Activated T-helper 1 cell treated with anti-CD3 and anti-CD28 coated beads, Interleukin-12 subunit alpha, Interleukin-12 subunit beta, Interleukin-2, Interleukin-4 antibody, amounts not matched to agents 30 ng/mL and 10 ng/mL and 1 ng/mL, durations not matched to agents 14 hours and 24 hours and 36 hours (primary cell): Measurements from ENCODE around the gene PEAK3. TPM values are rescaled to one million over a fixed set of nuclear protein-coding genes. Genes with fewer than 3 reads are reported as not detected.

Experiments
- DNase-seq: peaks from one replicate; pipeline ENCODE4 v3.0.0; 2021; ENCODE audit warnings: low spot score
- H3K27ac Mint-ChIP-seq: one replicate; pipeline ENCODE4 v1.8.0; 2021; ENCODE audit warnings: mild to moderate bottlenecking, mixed read lengths
- H3K27me3 Mint-ChIP-seq: one replicate; pipeline ENCODE4 v1.8.0; 2022; ENCODE audit warnings: mild to moderate bottlenecking, moderate library complexity, mixed read lengths; ENCODE audit not compliant: insufficient read depth
- H3K36me3 Mint-ChIP-seq: one replicate; pipeline ENCODE4 v1.8.0; 2021; ENCODE audit warnings: low read depth, mixed read lengths
- H3K4me1 Mint-ChIP-seq: one replicate; pipeline ENCODE4 v1.8.0; 2021; ENCODE audit warnings: low read depth, mixed read lengths
- H3K4me3 Mint-ChIP-seq: one replicate; pipeline ENCODE4 v1.8.0; 2021; ENCODE audit warnings: mild to moderate bottlenecking, moderate library complexity, mixed read lengths
- H3K9me3 Mint-ChIP-seq: one replicate; pipeline ENCODE4 v1.8.0; 2021; ENCODE audit warnings: mixed read lengths
- intact Hi-C: fragments of 100-400 bp; cut with micrococcal nuclease; formaldehyde crosslinking; loops from one replicate; pipeline ENCODE4 v1.15.1; 2024
- total RNA-seq: library from RNA; stranded (reverse); gene quantifications from 2 replicates; pipeline ENCODE4 v1.2.3, GENCODE V29; 2022

PEAK3 gene
- total RNA-seq, 1 donor from 2014 or later, result 0.16 TPM

DNA sequence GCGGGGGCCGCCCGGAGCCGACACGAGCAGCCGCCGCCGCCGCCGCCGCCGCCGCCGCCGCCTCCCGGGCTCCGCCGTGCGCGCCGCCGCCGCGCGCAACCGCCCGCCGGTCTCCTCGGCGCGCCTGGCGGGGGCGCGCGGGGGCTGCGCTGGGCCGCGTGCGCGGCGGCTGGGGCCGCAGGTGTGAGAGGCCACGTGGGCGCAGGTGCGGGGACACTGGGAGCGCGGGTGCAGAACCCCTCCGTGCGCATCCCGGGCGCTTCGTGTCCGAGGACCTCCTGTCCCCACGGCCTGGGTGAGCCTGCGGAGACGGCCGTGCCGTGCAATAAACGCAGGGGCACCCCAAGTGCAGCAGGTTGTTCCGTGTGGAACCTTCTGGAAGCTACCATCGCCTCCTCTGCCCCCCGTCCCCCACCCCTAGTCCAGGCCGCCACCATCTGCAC is 26.2 kb upstream of the PEAK3 start, which contains the start of gene LINGO3:
Gene LINGO3, minus strand, starts transcription at position 41 of the 443 bp plus-strand sequence. CDS start 16,378 bp downstream, outside the sequence.
- no peak for DNase-seq

DNA sequence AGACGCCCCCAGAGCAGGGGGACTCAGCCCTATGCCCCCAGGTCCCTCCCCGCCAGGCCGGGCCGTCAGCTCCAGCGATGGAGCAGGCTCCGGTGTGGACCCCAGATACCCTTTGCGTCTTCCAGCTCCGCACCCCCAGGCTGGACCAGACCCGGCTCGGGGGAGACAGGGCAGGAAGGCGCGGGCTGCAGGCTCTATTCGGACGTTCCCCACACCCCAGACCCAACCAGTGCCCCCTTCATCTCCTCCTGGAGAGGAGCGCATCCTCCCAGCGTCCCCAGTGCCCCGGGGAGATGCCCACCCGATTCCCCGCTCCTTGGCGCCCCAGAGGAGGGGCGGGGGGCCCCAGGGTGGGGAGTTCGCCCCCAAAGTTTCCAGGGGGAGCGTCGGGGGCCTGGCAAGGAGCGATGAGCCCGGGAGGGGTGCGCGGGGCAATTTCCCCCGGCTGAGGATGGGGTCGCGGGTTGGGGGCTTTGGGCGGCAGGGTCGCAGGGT is 25.6 kb upstream of the PEAK3 start:
- Mint-ChIP-seq H3K4me3 (no peak overlapping the region), H3K36me3 (peaks cover 2% of the 10 kb centered on the region), H3K27me3 (peaks cover 64% of the 10 kb centered on the region), H3K4me1 (no peaks in the 10 kb centered on the region), H3K9me3 (no peaks in the 10 kb centered on the region), H3K27ac (no peak overlapping the region)
- intact Hi-C loops, result no loop called here
- no peak for DNase-seq

More for the DNA sequence above, 26.2 kb upstream of the PEAK3 start, which contains the start of gene LINGO3:
- Mint-ChIP-seq H3K9me3 (no peaks in the 10 kb centered on the region), H3K4me3 (peak within 1 kb of the TSS; percentile 60), H3K27ac (peak within 1 kb of the TSS; percentile 55), H3K36me3 (peaks cover 2% of the 10 kb centered on the region), H3K27me3 (peaks cover 59% of the 10 kb centered on the region), H3K4me1 (no peaks in the 10 kb centered on the region)
- intact Hi-C loops, result no loop called here

DNA sequence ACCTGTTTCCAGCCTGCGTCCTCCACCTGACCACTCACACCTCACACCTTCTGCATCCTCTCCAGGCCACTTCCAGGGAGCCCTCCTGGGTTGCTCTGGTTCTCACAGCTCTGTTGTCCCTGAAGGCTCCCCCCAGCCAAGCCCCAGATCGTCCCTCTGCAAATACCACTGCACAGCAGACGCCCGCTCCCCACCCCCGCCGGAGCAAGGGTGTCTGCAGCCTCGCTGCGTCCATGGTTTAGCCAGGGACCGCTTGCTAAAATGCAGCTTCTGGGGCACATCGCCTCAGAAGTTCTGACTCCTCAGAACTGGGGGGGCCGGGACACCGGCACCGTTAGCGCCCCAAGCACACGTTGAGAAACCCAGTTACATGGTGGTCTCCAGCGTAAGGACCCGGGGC is 25.0 kb upstream of the PEAK3 start:
- Mint-ChIP-seq H3K27me3 (peaks cover 63% of the 10 kb centered on the region), H3K27ac (no peak overlapping the region)

DNA sequence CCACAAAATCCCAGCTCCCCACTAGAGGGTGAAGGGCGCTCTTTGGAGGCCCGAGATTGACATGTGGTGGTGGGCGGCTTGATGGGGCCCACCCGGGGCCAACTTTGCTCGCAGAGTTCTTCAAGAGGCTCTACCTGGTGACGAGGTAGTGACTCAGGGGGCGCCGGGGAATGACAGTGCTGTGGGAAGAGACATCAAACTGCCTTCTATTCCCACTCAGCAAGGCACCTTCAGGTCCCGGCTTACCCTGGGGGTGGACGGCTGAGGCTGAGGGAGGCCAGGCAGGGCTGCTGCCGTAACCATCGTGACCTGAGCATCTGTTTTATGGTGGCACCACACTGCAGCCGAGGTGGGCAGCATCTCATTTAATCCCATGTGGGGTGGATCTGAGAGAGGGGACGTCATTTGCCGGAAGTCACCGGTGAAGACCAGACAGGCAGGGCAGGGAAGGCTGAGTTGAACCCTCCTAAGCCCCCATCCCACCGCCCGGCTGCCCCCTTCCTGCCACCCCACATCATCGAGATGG is 24.4 kb upstream of the PEAK3 start:
- intact Hi-C loops, result no loop called here
- Mint-ChIP-seq H3K36me3 (peaks cover 2% of the 10 kb centered on the region), H3K27ac (no peak overlapping the region), H3K9me3 (no peaks in the 10 kb centered on the region), H3K4me3 (no peak overlapping the region), H3K4me1 (no peaks in the 10 kb centered on the region), H3K27me3 (peaks cover 63% of the 10 kb centered on the region)
- no peak for DNase-seq

More for the DNA sequence above, 25.0 kb upstream of the PEAK3 start:
- Mint-ChIP-seq H3K9me3 (no peaks in the 10 kb centered on the region), H3K4me1 (no peaks in the 10 kb centered on the region), H3K4me3 (no peak overlapping the region), H3K36me3 (peaks cover 2% of the 10 kb centered on the region)
- DNase-seq, result no peak
- intact Hi-C loops, result no loop called here

DNA sequence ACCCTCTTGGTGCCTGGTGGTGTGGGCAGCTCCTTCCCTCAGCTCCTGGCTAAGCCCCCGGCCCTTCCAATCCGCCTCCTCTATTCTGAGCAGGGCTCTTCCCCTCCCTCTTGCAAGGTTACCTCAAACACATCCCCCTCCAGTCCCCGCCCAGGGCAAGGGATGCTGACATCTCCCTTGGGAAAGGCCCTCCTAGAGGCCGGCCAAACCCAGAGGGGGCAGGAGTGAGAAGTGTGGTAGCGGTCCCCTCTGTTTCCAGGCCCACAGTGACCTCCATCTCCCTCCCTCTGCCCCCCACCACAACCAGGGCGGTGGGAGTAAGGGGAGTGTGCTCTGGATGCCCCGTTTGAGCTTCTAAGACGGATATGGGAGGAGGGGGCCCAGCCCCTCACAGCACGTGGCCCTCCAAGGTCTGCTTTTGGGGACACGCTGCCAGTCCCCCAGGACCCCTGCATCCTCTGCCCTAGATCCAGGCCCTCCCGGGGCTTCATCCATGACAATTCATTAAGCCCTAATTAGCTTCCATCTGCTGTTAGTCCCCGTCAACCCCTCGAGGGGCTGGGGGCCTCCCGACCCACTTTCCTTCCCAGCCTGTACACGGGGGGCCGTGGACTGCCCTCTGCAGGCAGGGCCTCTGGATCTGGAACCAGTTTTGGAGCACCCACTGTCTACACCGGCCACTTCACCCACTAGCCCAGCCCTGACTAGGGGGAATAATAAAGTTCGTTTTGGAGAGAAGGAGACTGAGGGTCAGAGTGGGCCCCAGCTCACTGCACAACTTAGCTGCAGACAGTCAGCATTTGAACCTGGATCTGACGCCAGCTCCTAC is 23.7 kb upstream of the PEAK3 start:
- Mint-ChIP-seq H3K4me3 (no peak overlapping the region), H3K4me1 (no peaks in the 10 kb centered on the region), H3K36me3 (peaks cover 2% of the 10 kb centered on the region), H3K9me3 (no peaks in the 10 kb centered on the region), H3K27me3 (peaks cover 63% of the 10 kb centered on the region), H3K27ac (no peak overlapping the region)
- no peak for DNase-seq
- intact Hi-C loops, result no loop called here

DNA sequence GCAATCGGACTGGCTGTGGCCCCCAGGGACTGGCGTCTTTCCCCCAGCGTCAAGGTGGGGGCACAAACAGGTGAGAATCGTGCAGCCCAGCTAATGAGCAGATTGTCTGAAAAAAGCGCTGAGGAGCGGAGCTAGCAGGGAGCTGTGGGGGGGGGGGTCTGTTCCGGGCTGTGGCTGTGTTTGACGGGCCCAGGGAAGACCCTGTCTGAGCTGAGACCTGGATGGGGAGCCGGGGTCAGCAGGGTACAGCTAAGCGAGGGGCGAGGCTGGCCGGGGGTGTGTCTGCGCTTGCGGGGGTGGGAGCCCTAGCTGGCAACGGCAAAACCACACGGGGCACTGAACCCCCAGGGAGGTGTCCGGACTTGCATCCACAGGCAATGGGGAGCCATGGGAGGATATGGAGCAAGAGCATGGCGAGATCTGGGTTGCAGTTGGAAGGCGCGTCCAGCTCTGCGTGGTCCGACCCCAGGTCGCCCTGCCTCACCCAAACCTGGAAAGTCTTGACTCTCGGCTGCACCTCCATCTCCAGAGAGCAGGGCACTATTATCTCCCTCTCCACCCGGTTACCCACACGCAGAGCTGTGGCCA is 21.3 kb upstream of the PEAK3 start:
- intact Hi-C loops, result no loop called here
- H3K27ac Mint-ChIP-seq, result no peak overlapping the region

DNA sequence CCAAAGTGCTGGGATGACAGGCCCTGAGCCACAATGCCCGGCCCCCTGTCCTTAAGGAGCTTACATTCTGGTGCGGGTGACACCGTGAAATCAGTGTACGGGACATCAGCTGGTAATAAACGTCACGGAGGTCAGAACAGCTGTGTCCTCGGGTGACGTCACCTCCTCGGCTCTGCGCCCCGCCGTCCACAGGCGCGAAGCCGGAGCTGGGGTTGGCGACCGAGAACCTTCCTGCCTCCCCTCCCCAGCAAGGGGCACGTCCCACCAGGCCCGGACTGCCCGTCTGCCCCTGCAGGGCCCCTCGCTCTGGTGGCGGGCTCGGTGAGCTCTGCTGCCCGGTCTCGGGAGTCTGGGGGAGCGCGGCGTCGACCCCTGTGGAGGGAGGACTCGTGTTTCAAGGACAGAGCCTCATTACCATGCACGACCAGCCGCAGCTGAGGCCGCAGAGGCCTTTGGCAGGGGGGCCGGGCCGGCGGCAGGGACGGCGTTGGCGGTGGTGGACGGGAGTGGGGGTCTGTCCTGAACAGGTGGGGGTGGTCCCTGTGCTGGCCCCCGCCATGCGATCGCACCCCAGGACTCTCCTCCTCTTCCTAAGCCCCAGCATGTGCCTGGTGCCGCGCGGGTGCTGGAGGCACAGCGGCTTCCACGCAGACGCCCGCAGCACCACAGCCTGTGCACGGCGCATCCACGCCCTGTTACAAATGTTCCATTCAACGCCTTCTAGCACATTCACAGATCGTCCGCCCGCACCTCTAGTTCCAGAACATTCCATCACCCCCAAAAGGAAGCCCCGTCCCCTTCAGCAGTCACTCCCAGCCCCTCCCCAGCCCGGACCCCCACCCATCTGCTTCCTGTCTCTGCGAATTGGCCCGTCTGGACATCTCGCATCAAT is 20.6 kb upstream of the PEAK3 start:
- intact Hi-C loops, result no loop called here
- H3K27me3 Mint-ChIP-seq, result peaks cover 41% of the 10 kb centered on the region

More for the DNA sequence above, 21.3 kb upstream of the PEAK3 start:
- Mint-ChIP-seq H3K36me3 (no peaks in the 10 kb centered on the region), H3K27me3 (peaks cover 41% of the 10 kb centered on the region), H3K4me3 (no peak overlapping the region), H3K4me1 (no peaks in the 10 kb centered on the region), H3K9me3 (no peaks in the 10 kb centered on the region)
- no peak for DNase-seq

DNA sequence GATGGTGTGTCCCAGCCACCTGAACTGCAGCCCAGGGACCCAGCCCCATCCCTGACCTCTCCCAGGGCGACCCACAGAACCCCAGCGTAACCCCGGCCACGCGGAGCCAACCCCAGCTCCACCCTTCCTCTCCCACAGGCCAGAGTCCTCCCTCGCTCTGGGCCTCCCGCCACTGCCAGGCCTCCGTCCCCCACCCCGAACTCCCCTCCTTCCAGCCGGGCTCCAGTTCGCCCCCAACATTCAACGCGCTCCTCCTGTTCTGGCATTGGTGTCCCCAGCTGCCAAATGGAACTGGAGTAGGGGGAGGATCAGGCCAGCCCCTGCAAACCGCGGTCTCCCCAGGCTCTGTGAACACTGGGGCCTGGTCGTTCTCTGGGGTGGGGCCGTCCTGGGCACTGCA is 18.6 kb upstream of the PEAK3 start:
- Mint-ChIP-seq H3K27me3 (peaks cover 25% of the 10 kb centered on the region), H3K9me3 (no peaks in the 10 kb centered on the region), H3K27ac (no peak overlapping the region), H3K4me1 (no peaks in the 10 kb centered on the region), H3K36me3 (no peaks in the 10 kb centered on the region), H3K4me3 (no peak overlapping the region)
- no peak for DNase-seq
- intact Hi-C loops, result no loop called here

More for the DNA sequence above, 20.6 kb upstream of the PEAK3 start:
- Mint-ChIP-seq H3K27ac (no peak overlapping the region), H3K4me1 (no peaks in the 10 kb centered on the region), H3K9me3 (no peaks in the 10 kb centered on the region), H3K36me3 (no peaks in the 10 kb centered on the region), H3K4me3 (no peak overlapping the region)
- DNase-seq, result no peak

DNA sequence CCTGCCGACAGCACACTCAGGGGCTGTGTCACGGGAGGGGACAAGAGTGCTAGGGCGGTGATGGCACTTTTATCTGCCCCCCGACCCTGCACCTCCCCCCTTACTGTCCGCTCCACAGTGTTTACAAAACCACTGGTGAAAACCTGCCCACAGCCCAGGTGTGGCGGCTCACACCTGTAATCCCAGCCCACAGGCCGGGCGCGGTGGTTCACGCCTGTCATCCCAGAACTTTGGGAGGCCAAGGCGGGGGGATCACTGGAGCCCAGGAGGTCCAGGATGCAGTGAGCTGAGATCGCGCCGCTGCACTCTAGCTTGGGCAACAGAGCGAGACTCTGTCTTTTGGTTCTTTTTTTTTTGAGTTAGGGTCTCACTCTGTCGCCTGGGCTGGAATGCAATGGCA is 14.2 kb upstream of the PEAK3 start:
- Mint-ChIP-seq H3K36me3 (peaks cover 4% of the 10 kb centered on the region), H3K27me3 (peaks cover 2% of the 10 kb centered on the region), H3K4me3 (no peak overlapping the region), H3K9me3 (no peaks in the 10 kb centered on the region), H3K4me1 (no peaks in the 10 kb centered on the region), H3K27ac (no peak overlapping the region)
- no peak for DNase-seq
- intact Hi-C loops, result no loop called here

DNA sequence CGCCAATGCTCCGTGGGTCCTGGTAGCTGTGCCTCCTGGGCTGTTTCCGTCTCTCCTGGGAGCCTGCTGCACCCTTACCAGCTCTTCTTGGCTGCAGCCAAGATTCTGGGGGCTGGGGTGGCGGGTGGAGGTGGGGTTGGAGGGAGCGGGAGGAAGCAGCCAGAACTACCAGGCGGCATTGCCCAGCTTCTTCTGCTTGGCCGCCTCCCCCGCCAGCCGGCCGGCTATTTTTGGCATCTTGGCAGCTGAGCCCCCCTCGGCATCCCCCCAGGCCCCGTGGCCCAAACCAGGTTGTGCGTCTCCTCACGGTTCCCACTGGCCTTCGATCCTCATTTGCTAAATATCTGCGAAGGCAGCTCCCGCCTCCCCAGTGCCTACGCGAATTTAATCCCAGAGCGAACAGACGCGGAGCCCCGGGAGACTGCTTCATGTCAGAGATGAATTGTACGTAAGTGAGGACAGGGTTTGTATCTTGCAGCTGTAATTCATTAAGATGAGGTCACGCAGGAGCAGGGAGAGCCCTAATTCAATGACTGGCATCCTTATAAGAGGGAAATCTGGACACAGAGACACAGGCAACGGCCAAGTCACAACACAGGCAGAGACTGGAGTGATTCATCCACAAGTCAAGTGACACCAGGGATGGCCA is 12.8 kb upstream of the PEAK3 start:
- intact Hi-C loops, result no loop called here
- Mint-ChIP-seq H3K27me3 (peaks cover 2% of the 10 kb centered on the region), H3K27ac (no peak overlapping the region), H3K36me3 (peaks cover 4% of the 10 kb centered on the region), H3K9me3 (no peaks in the 10 kb centered on the region), H3K4me3 (no peak overlapping the region), H3K4me1 (peaks cover under 1% of the 10 kb centered on the region)
- DNase-seq, result no peak

DNA sequence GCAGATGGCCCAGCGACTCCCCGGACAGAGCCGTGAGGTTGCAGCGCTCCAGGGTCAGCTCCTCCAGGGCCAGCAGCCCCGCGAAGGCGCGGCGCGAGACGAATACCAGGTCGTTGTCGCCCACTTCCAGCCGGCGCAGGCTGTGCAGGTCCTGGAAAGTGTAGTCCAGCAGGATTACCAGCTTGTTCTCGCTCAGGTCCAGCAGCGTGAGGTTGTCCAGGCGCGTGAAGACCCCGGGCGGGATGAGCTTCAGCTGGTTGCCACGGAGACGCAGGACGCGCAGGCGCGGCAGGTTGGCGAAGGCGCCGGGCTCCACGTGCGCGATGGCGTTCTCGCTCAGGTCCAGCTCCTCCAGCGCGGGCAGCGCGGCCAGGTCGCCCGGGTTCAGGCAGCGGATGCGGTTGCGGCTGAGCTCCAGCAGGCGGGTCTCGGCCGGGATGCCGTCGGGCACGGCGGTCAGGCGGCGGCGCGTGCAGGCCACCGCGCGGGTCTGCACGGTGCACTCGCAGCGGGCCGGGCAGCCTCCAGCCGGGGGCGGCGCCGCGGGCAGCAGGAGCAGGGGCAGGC is 9.3 kb upstream of the PEAK3 start:
- no peak for DNase-seq
- peaks cover 4% of the 10 kb centered on the region for H3K36me3 Mint-ChIP-seq
- no peaks in the 10 kb centered on the region for H3K9me3 Mint-ChIP-seq
- intact Hi-C loops, result no loop called here
- no peak overlapping the region for H3K27ac Mint-ChIP-seq
- peaks cover 18% of the 10 kb centered on the region for H3K4me1 Mint-ChIP-seq
- H3K27me3 Mint-ChIP-seq, result peaks cover 3% of the 10 kb centered on the region
- no peak overlapping the region for H3K4me3 Mint-ChIP-seq
